Measurements from ENCODE around the gene SEMG1. TPM values are rescaled to one million over a fixed set of nuclear protein-coding genes. Genes with fewer than 3 reads are reported as not detected.

SEMG1 gene
- total RNA-seq, 1 donor from 2014 or later = not detected

GRCh38 chr20:45218124-45218523 lies 11.3 kb downstream of the SEMG1 start:
- Histone ChIP-seq H2AFZ (replicated peaks) (no peak overlapping the region), H3K4me3 (no peak overlapping the region), H3K27ac (no peak overlapping the region), H3F3A (ENCODE audit: low read depth) (no peaks in the 10 kb centered on the region), H3K9ac (no peak overlapping the region), H4K20me1 (ENCODE audit: low read depth) (no peaks in the 10 kb centered on the region), H3K4me1 (no peaks in the 10 kb centered on the region), H3K27me3 (peaks cover 2% of the 10 kb centered on the region), H3K4me2 (no peak overlapping the region), H3K79me2 (ENCODE audit: low read depth) (no peaks in the 10 kb centered on the region), H3K36me3 (no peaks in the 10 kb centered on the region), H3K9me3 (ENCODE audit: low read depth) (no peaks in the 10 kb centered on the region)
- no peaks in the 10 kb centered on the region for H3K36me3 Mint-ChIP-seq
- H3K27me3 Mint-ChIP-seq (ENCODE audit: insufficient read depth, low read depth) = no peaks in the 10 kb centered on the region
- no peak overlapping the region for H3K4me3 Mint-ChIP-seq
- TF ChIP-seq EZH2phosphoT487 (IDR thresholded peaks at IDR 0.05) = no peak
- TF ChIP-seq, protein P1, sequence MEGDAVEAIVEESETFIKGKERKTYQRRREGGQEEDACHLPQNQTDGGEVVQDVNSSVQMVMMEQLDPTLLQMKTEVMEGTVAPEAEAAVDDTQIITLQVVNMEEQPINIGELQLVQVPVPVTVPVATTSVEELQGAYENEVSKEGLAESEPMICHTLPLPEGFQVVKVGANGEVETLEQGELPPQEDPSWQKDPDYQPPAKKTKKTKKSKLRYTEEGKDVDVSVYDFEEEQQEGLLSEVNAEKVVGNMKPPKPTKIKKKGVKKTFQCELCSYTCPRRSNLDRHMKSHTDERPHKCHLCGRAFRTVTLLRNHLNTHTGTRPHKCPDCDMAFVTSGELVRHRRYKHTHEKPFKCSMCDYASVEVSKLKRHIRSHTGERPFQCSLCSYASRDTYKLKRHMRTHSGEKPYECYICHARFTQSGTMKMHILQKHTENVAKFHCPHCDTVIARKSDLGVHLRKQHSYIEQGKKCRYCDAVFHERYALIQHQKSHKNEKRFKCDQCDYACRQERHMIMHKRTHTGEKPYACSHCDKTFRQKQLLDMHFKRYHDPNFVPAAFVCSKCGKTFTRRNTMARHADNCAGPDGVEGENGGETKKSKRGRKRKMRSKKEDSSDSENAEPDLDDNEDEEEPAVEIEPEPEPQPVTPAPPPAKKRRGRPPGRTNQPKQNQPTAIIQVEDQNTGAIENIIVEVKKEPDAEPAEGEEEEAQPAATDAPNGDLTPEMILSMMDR (IDR thresholded peaks at IDR 0.05) = no peak
- DNase-seq (ENCODE audit: low spot score) = no peak
- no peaks in the 10 kb centered on the region for H3K9me3 Mint-ChIP-seq
- no peak overlapping the region for H3K27ac Mint-ChIP-seq
- H3K4me1 Mint-ChIP-seq = no peaks in the 10 kb centered on the region

DNA sequence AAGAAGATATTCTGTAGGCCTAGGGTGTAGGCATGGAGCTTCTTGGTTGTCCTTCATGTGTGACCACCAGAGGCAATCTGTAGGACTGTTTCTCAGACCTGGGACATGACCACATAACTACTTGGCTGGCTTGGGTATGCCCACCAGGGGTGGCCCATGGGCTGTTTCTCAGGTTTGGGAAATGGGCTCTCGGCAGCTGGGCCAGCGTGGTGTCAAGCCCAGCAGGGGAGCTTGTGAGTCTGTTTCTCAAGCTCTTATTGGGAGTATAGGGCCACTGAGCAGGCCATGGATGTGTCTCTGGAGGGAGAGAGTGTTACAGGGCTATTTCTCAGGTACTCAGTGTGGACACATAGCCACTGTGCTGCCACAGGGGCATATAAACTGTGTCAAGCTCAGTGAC lies 11.8 kb downstream of the SEMG1 start:
- Histone ChIP-seq H3K9ac (no peak overlapping the region), H3K4me1 (no peaks in the 10 kb centered on the region), H3K36me3 (no peaks in the 10 kb centered on the region), H2AFZ (replicated peaks) (no peak overlapping the region), H3K4me3 (no peak overlapping the region), H3K9me3 (ENCODE audit: low read depth) (no peaks in the 10 kb centered on the region), H3F3A (ENCODE audit: low read depth) (no peaks in the 10 kb centered on the region), H3K4me2 (no peak overlapping the region), H3K79me2 (ENCODE audit: low read depth) (no peaks in the 10 kb centered on the region), H3K27ac (no peak overlapping the region), H3K27me3 (peaks cover 7% of the 10 kb centered on the region), H4K20me1 (ENCODE audit: low read depth) (no peaks in the 10 kb centered on the region)
- Mint-ChIP-seq H3K4me1 (no peaks in the 10 kb centered on the region), H3K9me3 (no peaks in the 10 kb centered on the region), H3K27me3 (ENCODE audit: insufficient read depth, low read depth) (no peaks in the 10 kb centered on the region), H3K27ac (no peak overlapping the region), H3K4me3 (no peak overlapping the region), H3K36me3 (no peaks in the 10 kb centered on the region)
- no peak for DNase-seq (ENCODE audit: low spot score)
- TF ChIP-seq EZH2 (IDR thresholded peaks at IDR 0.05) = no peak
- no peak for TF ChIP-seq EZH2phosphoT487 (IDR thresholded peaks at IDR 0.05)
- TF ChIP-seq, protein P1 (IDR thresholded peaks at IDR 0.05) = no peak

- Mint-ChIP-seq H3K9me3 (no peaks in the 10 kb centered on the region), H3K27me3 (ENCODE audit: insufficient read depth, low read depth) (no peaks in the 10 kb centered on the region), H3K27ac (no peak within 1 kb of the TSS), H3K36me3 (no peaks in the 10 kb centered on the region), H3K4me3 (no peak within 1 kb of the TSS), H3K4me1 (no peaks in the 10 kb centered on the region)
- peaks cover 28% of the 10 kb centered on the region for H3K27me3 ChIP-seq
- no peaks in the 10 kb centered on the region for H4K20me1 ChIP-seq (ENCODE audit: low read depth)
- no peak within 1 kb of the TSS for H2AFZ ChIP-seq (replicated peaks)
- no peak for DNase-seq (ENCODE audit: low spot score)
- no peaks in the 10 kb centered on the region for H3K36me3 ChIP-seq
- no peaks in the 10 kb centered on the region for H3K4me1 ChIP-seq
- H3K9me3 ChIP-seq (ENCODE audit: low read depth) = no peaks in the 10 kb centered on the region
- no peaks in the 10 kb centered on the region for H3K79me2 ChIP-seq (ENCODE audit: low read depth)
- no peak within 1 kb of the TSS for H3K4me3 ChIP-seq
- H3K4me2 ChIP-seq = no peak within 1 kb of the TSS
- TF ChIP-seq EZH2phosphoT487 (IDR thresholded peaks at IDR 0.05) (no peak), EZH2 (IDR thresholded peaks at IDR 0.05) (no peak)
- TF ChIP-seq, protein P1 (IDR thresholded peaks at IDR 0.05) = no peak
- H3K27ac ChIP-seq = no peak within 1 kb of the TSS
- H3F3A ChIP-seq (ENCODE audit: low read depth) = no peaks in the 10 kb centered on the region
- H3K9ac ChIP-seq = no peak within 1 kb of the TSS
Observed at GRCh38 chr20:45221076-45221475, 14.2 kb downstream of the SEMG1 start, which contains the start of gene SEMG2. Gene SEMG2 (plus strand): TSS chr20:45221373. CDS start chr20:45221390, 17 bp downstream.

Data from neural progenitor cell (in vitro differentiated cells).